Measurements from ENCODE around the gene DAND5. TPM values are rescaled to one million over a fixed set of nuclear protein-coding genes. Genes with fewer than 3 reads are reported as not detected.

DAND5 gene
- total and polyA plus RNA-seq, 2 of the 13 experiments (the other 11 are each of a cell fraction or from before 2014, with no cell fraction given): 0.04 TPM; not detected in 1

GRCh38 chr19:13016245-13016627 lies 46.9 kb downstream of the DAND5 start (continued):
- TF ChIP-seq, protein P1, sequence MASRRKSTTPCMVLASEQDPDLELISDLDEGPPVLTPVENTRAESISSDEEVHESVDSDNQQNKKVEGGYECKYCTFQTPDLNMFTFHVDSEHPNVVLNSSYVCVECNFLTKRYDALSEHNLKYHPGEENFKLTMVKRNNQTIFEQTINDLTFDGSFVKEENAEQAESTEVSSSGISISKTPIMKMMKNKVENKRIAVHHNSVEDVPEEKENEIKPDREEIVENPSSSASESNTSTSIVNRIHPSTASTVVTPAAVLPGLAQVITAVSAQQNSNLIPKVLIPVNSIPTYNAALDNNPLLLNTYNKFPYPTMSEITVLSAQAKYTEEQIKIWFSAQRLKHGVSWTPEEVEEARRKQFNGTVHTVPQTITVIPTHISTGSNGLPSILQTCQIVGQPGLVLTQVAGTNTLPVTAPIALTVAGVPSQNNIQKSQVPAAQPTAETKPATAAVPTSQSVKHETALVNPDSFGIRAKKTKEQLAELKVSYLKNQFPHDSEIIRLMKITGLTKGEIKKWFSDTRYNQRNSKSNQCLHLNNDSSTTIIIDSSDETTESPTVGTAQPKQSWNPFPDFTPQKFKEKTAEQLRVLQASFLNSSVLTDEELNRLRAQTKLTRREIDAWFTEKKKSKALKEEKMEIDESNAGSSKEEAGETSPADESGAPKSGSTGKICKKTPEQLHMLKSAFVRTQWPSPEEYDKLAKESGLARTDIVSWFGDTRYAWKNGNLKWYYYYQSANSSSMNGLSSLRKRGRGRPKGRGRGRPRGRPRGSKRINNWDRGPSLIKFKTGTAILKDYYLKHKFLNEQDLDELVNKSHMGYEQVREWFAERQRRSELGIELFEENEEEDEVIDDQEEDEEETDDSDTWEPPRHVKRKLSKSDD (CRISPR knock-in tag; IDR thresholded peaks at IDR 0.05; ENCODE audit: low read depth): no peak
- TF ChIP-seq SMAD3 (CRISPR knock-in tag; IDR thresholded peaks at IDR 0.05) (no peak), ZBTB21 (CRISPR knock-in tag; IDR thresholded peaks at IDR 0.05) (no peak), ZNF264 (CRISPR knock-in tag; IDR thresholded peaks at IDR 0.05) (no peak), MLLT10 (CRISPR knock-in tag; IDR thresholded peaks at IDR 0.05) (no peak)

GRCh38 chr19:13016628-13017305 lies 47.4 kb downstream of the DAND5 start:
- Histone ChIP-seq H3K79me2 (ENCODE audit: insufficient read depth, low read length) (peaks cover 44% of the 10 kb centered on the region), H3K4me1 (ENCODE audit: insufficient read depth, low read length) (peaks cover 52% of the 10 kb centered on the region), H3K27ac (ENCODE audit: extremely low read length, insufficient read depth, low read length) (no peak overlapping the region), H3K9ac (ENCODE audit: insufficient read depth, low read depth, low read length) (no peak overlapping the region), H3K36me3 (replicated peaks in 1 of 2; ENCODE audit: control insufficient read depth in 1 of 2, insufficient read depth in 2 of 2, low read length in 2 of 2) (peaks cover 0 to 2% of the 10 kb centered on the region in 2 experiments; a peak in 1 of 5 replicates), H3K4me3 (replicated peaks in 1 of 3; ENCODE audit: insufficient read depth in 1 of 3, low read depth in 2 of 3, low read length in 3 of 3) (no peak overlapping the region), H4K20me1 (ENCODE audit: insufficient read depth, low read length) (no peaks in the 10 kb centered on the region), H3K9me3 (ENCODE audit: low read length) (no peaks in the 10 kb centered on the region), H3K27me3 (ENCODE audit: control insufficient read depth in 1 of 2, insufficient read depth in 2 of 2, low read length in 2 of 2) (no peaks in the 10 kb centered on the region), H3K4me2 (ENCODE audit: low read depth, low read length) (no peak overlapping the region), H2AFZ (ENCODE audit: low read length) (no peak overlapping the region)
- ChIA-PET POLR2A (interaction anchor here (1.4 kb wide), 1 partner anchor 44 kb away, joined by 3 read pairs; no protein-coding TSS in a partner anchor), CTCF (ENCODE audit: low intra/inter-chr PET ratio, low total read pairs) (no interaction called here)
- ATAC-seq: no peak
- WGBS (ENCODE audit: low lambda C conversion rate): 96% methylated on average over 22 of the region's 22 CpGs
- in situ Hi-C loops (cut with HindIII; ENCODE audit: extremely low pct_ligation_motif_present, low pct_unique_long_range_greater_than_20kb): no loop called here
- DNase-seq (ENCODE audit: low spot score): no peak
- FAIRE-seq: no peak
- intact Hi-C loops (cut with micrococcal nuclease; ENCODE audit: unreplicated experiment): no loop called here
- no TSS peak for BruUV-seq (replicated peaks)
- TF ChIP-seq ZNF703 (CRISPR knock-in tag; IDR thresholded peaks at IDR 0.05; ENCODE audit: borderline replicate concordance) (no peak), SRSF4 (IDR thresholded peaks at IDR 0.05; ENCODE audit: low read depth, low read length, poor library complexity, severe bottlenecking) (no peak), ZBTB7B (CRISPR knock-in tag; IDR thresholded peaks at IDR 0.05) (no peak)

Measured in HepG2 (cell line).